Adrenal gland (tissue), 5 donors: Measurements from ENCODE around the gene SYNPR.

Experiments used
- POLR2A ChIP-seq, 2 donors: fragments of 450-650 bp; IDR thresholded peaks; one replicate each; pipeline ENCODE4 v1.6.1; 2017; ENCODE audit warnings: antibody characterized with exemption in 2 of 2, mild to moderate bottlenecking in 2 of 2, moderate library complexity in 1 of 2
- TF ChIP-seq, protein P1 (sequence below), 6 experiments: fragments of 450-650 bp in 4 of 6; fragments of 200-600 bp in 2 of 6; sonication (generic) in 1 of 6; IDR thresholded peaks; 1 replicate in 5 of 6; 2 replicates in 1 of 6; pipeline versions ENCODE4 v1.5.1 to v1.8.0; 2016 to 2021; ENCODE audit warnings: antibody characterized with exemption in 6 of 6, mild to moderate bottlenecking in 2 of 6, moderate library complexity in 1 of 6
- donor health status: DM: no; HTN: no; CAD: no.

DNA sequence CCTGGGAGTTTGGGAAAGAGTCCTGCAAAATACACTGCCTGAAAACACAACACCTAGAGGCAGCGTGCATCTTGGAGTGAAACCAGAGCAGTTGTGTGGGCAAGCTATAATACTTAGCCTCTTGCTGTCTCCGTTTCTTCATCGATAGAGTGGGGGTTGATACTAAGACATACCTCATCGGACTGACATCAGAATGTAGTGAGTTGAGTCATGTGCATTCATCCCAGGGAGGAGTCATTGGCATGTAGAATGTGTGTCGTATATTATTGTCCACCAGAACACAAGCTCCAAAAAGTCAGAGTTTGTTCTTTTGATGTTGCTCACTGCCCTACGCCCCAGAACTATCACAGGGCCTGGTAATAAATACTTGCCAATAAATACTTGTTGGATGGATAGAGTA is 378.7 kb downstream of the SYNPR start:
- TF ChIP-seq, protein P1, sequence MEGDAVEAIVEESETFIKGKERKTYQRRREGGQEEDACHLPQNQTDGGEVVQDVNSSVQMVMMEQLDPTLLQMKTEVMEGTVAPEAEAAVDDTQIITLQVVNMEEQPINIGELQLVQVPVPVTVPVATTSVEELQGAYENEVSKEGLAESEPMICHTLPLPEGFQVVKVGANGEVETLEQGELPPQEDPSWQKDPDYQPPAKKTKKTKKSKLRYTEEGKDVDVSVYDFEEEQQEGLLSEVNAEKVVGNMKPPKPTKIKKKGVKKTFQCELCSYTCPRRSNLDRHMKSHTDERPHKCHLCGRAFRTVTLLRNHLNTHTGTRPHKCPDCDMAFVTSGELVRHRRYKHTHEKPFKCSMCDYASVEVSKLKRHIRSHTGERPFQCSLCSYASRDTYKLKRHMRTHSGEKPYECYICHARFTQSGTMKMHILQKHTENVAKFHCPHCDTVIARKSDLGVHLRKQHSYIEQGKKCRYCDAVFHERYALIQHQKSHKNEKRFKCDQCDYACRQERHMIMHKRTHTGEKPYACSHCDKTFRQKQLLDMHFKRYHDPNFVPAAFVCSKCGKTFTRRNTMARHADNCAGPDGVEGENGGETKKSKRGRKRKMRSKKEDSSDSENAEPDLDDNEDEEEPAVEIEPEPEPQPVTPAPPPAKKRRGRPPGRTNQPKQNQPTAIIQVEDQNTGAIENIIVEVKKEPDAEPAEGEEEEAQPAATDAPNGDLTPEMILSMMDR (IDR thresholded peaks at IDR 0.05) = no peak
- no peak for TF ChIP-seq POLR2A (IDR thresholded peaks at IDR 0.05)
